GM12878 (cell line): ENCODE data around the gene MBOAT7. TPM values are rescaled to one million over a fixed set of nuclear protein-coding genes. Genes with fewer than 3 reads are reported as not detected.

Source experiments
- BCL3 ChIP-seq: IDR thresholded peaks from 2 replicates; pipeline ENCODE4 v1.6.1; 2011; ENCODE audit warnings: borderline replicate concordance, low read depth, mild to moderate bottlenecking, moderate library complexity, low read length; ENCODE audit not compliant: insufficient read depth, poor library complexity, severe bottlenecking
- BHLHE40 ChIP-seq, 2 experiments: fragments of 450-650 bp in 1 of 2; IDR thresholded peaks; 2 replicates each; pipeline ENCODE4 v1.6.1; 2011 to 2017; ENCODE audit warnings: low read depth in 2 of 2, borderline replicate concordance in 1 of 2, improper control_type of control experiment in 1 of 2, low read length in 1 of 2, mild to moderate bottlenecking in 1 of 2
- CHD2 ChIP-seq: IDR thresholded peaks from 2 replicates; pipeline ENCODE4 v1.6.1; 2011; ENCODE audit warnings: low read depth, low read length, improper control_type of control experiment, borderline replicate concordance
- CHD4 ChIP-seq: fragments of 200-600 bp; sonication (generic); IDR thresholded peaks from 2 replicates; pipeline ENCODE4 v1.6.1; 2016; ENCODE audit warnings: mild to moderate bottlenecking
- CREM ChIP-seq: IDR thresholded peaks from 2 replicates; pipeline ENCODE4 v1.6.1; 2014; ENCODE audit warnings: antibody characterized with exemption, low read depth
- EED ChIP-seq: sonication (generic); IDR thresholded peaks from 2 replicates; pipeline ENCODE4 v1.6.1; 2016; ENCODE audit warnings: antibody characterized with exemption, low read depth
- ESRRA ChIP-seq: IDR thresholded peaks from 2 replicates; pipeline ENCODE4 v1.6.1; 2012; ENCODE audit warnings: mild to moderate bottlenecking, low read length, improper control_type of control experiment
- FOXK2 ChIP-seq: fragments of 450-650 bp; IDR thresholded peaks from 2 replicates; pipeline ENCODE4 v1.6.1; 2017; ENCODE audit warnings: mild to moderate bottlenecking, moderate library complexity
- IKZF1 ChIP-seq: fragments of 450-650 bp; conservative IDR thresholded peaks from 2 replicates; pipeline ENCODE4 v1.6.1; 2017; ENCODE audit warnings: antibody characterized with exemption, mild to moderate bottlenecking
- IKZF2 ChIP-seq, 2 experiments: fragments of 450-650 bp; IDR thresholded peaks; 2 replicates each; pipeline ENCODE4 v1.6.1; 2017; ENCODE audit warnings: mild to moderate bottlenecking in 2 of 2, moderate library complexity in 2 of 2
- KDM1A ChIP-seq: fragments of 200-600 bp; sonication (generic); IDR thresholded peaks from 2 replicates; pipeline ENCODE4 v1.6.1; 2016; ENCODE audit warnings: borderline replicate concordance
- MEF2B ChIP-seq: fragments of 450-650 bp; IDR thresholded peaks from 2 replicates; pipeline ENCODE4 v1.6.1; 2018; ENCODE audit warnings: mild to moderate bottlenecking, moderate library complexity; ENCODE audit not compliant: partially characterized antibody, poor library complexity, severe bottlenecking
- MYB ChIP-seq: fragments of 150-350 bp; IDR thresholded peaks from 2 replicates; pipeline ENCODE4 v1.6.1; 2014; ENCODE audit warnings: mild to moderate bottlenecking, low read depth, low read length, borderline replicate concordance
- NFIC ChIP-seq: IDR thresholded peaks from 2 replicates; pipeline ENCODE4 v1.6.1; 2012; ENCODE audit warnings: low read depth, mild to moderate bottlenecking, inconsistent platforms, low read length, moderate library complexity
- NFXL1 ChIP-seq: fragments of 450-650 bp; IDR thresholded peaks from 2 replicates; pipeline ENCODE4 v1.6.1; 2017; ENCODE audit warnings: antibody characterized with exemption, mild to moderate bottlenecking, borderline replicate concordance
- PBX3 ChIP-seq: IDR thresholded peaks from 2 replicates; pipeline ENCODE4 v1.6.1; 2011; ENCODE audit warnings: mild to moderate bottlenecking, low read depth, low read length, moderate library complexity; ENCODE audit not compliant: insufficient replicate concordance
- POLR2AphosphoS5 ChIP-seq: IDR thresholded peaks from 2 replicates; pipeline ENCODE4 v1.6.1; 2011; ENCODE audit warnings: mild to moderate bottlenecking, low read length, inconsistent platforms
- PRDM15 ChIP-seq: fragments of 450-650 bp; formaldehyde crosslinking; IDR thresholded peaks from 2 replicates; pipeline ENCODE4 v1.4.0; 2020; ENCODE audit warnings: mild to moderate bottlenecking, moderate library complexity
- RBBP5 ChIP-seq: fragments of 200-600 bp; sonication (generic); conservative IDR thresholded peaks from 2 replicates; pipeline ENCODE4 v1.6.1; 2016
- RFX5 ChIP-seq: IDR thresholded peaks from 2 replicates; pipeline ENCODE4 v1.6.1; 2011; ENCODE audit warnings: low read depth, low read length, improper control_type of control experiment
- RUNX3 ChIP-seq: IDR thresholded peaks from 2 replicates; pipeline ENCODE4 v1.6.1; 2012; ENCODE audit warnings: low read length, inconsistent platforms
- SMAD1 ChIP-seq: fragments of 450-650 bp; IDR thresholded peaks from 2 replicates; pipeline ENCODE4 v1.6.1; 2018; ENCODE audit warnings: mild to moderate bottlenecking, low read depth; ENCODE audit not compliant: partially characterized antibody
- SP1 ChIP-seq: IDR thresholded peaks from one replicate; pipeline ENCODE4 v1.6.1; 2011; ENCODE audit warnings: low read depth, low read length
- SREBF1 ChIP-seq: IDR thresholded peaks from 2 replicates; pipeline ENCODE4 v1.6.1; 2012; ENCODE audit warnings: mild to moderate bottlenecking, low read length
- SREBF2 ChIP-seq: IDR thresholded peaks from 2 replicates; pipeline ENCODE4 v1.6.1; 2012; ENCODE audit warnings: mild to moderate bottlenecking, low read length
- STAT1 ChIP-seq: fragments of 450-650 bp; conservative IDR thresholded peaks from 2 replicates; pipeline ENCODE4 v1.6.1; 2014; ENCODE audit warnings: antibody characterized with exemption, mild to moderate bottlenecking
- STAT3 ChIP-seq: IDR thresholded peaks from 2 replicates; pipeline ENCODE4 v1.6.1; 2011; ENCODE audit warnings: low read depth, low read length, improper control_type of control experiment
- polyA plus RNA-seq, 11 experiments: library from polyadenylated mRNA; depleted of rRNA in 4 of 11; unstranded in 6 of 11; stranded (reverse) in 5 of 11; fragments of >200 nt; fragmentation: Nextera tagmentation in 4 of 11; fragmentation: Illumina TruSeq in 1 of 11; extraction: Ambion mirVana in 4 of 11; extraction: Trizol in 1 of 11; gene quantifications; 1 replicate in 1 of 11; 2 replicates in 10 of 11; pipeline versions ENCODE4 v1.2.1 to v1.2.3, GENCODE V29; 2011 to 2016; ENCODE audit warnings: inconsistent platforms in 2 of 11, missing spikeins in 2 of 11, low read depth in 1 of 11
- total RNA-seq, 4 experiments: library from RNA; depleted of rRNA in 3 of 4; stranded (reverse); fragments of >200 nt in 3 of 4; fragmentation: Illumina TruSeq in 1 of 4; extraction: Trizol in 1 of 4; gene quantifications; 2 replicates each; pipeline versions ENCODE4 v1.2.1 to v1.2.3, GENCODE V29; 2013 to 2021

MBOAT7 gene
- total and polyA plus RNA-seq, 10 of the 15 experiments (the other 5 are each of a cell fraction or from before 2014, with no cell fraction given) = 0.69 to 44.5 (median 21.7) TPM

- TF ChIP-seq SREBF2 = no peak
- peak; percentile 95 for TF ChIP-seq IKZF1
- TF ChIP-seq BCL3 = peak; percentile 32
- 0 out of 2 replicates have a peak, but pooled peaks have one; percentile 63 for TF ChIP-seq STAT3
- no peak for TF ChIP-seq ESRRA
- TF ChIP-seq EED = peak; percentile 91; the same call in 1 of the 2 replicates
- TF ChIP-seq MYB = no peak
- peak; percentile 60; the same call in 1 of the 2 replicates for TF ChIP-seq CREM
- TF ChIP-seq RUNX3 = peak; percentile 93
- peak; percentile 5 for TF ChIP-seq PBX3
- TF ChIP-seq KDM1A = no peak
- TF ChIP-seq RFX5 = 0 out of 2 replicates have a peak, but pooled peaks have one; percentile 42
- no peak for TF ChIP-seq PRDM15
- TF ChIP-seq RBBP5 = no peak
- peak; percentile 92 for TF ChIP-seq POLR2AphosphoS5
- TF ChIP-seq SP1 = peak; percentile 28
- peak; percentile 53 for TF ChIP-seq MEF2B
- TF ChIP-seq FOXK2 = peak; percentile 74
- no peak for TF ChIP-seq SMAD1
- TF ChIP-seq BHLHE40 (IDR thresholded peaks at IDR 0.05; ENCODE audit: borderline replicate concordance in 1 of 2, low read depth in 2 of 2, low read length in 1 of 2) = peak; percentile 78 to 81
- no peak for TF ChIP-seq STAT1
- no peak for TF ChIP-seq SREBF1
- TF ChIP-seq CHD2 = no peak
- TF ChIP-seq CHD4 = no peak
- TF ChIP-seq NFXL1 = no peak
- peak; percentile 77 for TF ChIP-seq NFIC
- peak; percentile 97 for TF ChIP-seq IKZF2 (IDR thresholded peaks at IDR 0.05)
These were observed 18.8 kb upstream of the MBOAT7 start (continued) for GRCh38 chr19:54207983-54208783.
